ENCODE results near the gene GARS1. TPM values are rescaled to one million over a fixed set of nuclear protein-coding genes. Genes with fewer than 3 reads are reported as not detected.
"Not testable (repeated sequence)": the region's sequence is repeated elsewhere in the genome, so short reads cannot be mapped to it uniquely, and the experiment has no call there.

GARS1 gene
- total RNA-seq, 2 donors from 2014 or later = 35.5 to 72.6 TPM

- no peak for TF ChIP-seq CTCF (IDR thresholded peaks at IDR 0.05)
- Histone ChIP-seq H3K27me3 (no peaks in the 10 kb centered on the region), H3K9me3 (no peaks in the 10 kb centered on the region), H3K27ac (no peak overlapping the region), H3K36me3 (peaks cover 41% of the 10 kb centered on the region), H3K4me1 (no peaks in the 10 kb centered on the region), H3K4me3 (no peak overlapping the region)
- DNase-seq (ENCODE audit: low spot score) = no peak
These were observed 11.5 kb upstream of the GARS1 start for GRCh38 chr7:30583181-30583580.

GRCh38 chr7:30584415-30584814, 10.3 kb upstream of the GARS1 start:
- Histone ChIP-seq H3K27me3 (no peaks in the 10 kb centered on the region), H3K36me3 (peaks cover 37% of the 10 kb centered on the region), H3K4me3 (no peak overlapping the region), H3K27ac (no peak overlapping the region), H3K4me1 (no peaks in the 10 kb centered on the region), H3K9me3 (no peaks in the 10 kb centered on the region)
- no peak for DNase-seq (ENCODE audit: low spot score)
- TF ChIP-seq CTCF (IDR thresholded peaks at IDR 0.05) = no peak

GRCh38 chr7:30584965-30585364, 9.7 kb upstream of the GARS1 start:
- Histone ChIP-seq H3K4me3 (no peak overlapping the region), H3K27me3 (no peaks in the 10 kb centered on the region), H3K36me3 (peaks cover 37% of the 10 kb centered on the region), H3K27ac (no peak overlapping the region), H3K9me3 (no peaks in the 10 kb centered on the region), H3K4me1 (no peaks in the 10 kb centered on the region)
- no peak for DNase-seq (ENCODE audit: low spot score)
- TF ChIP-seq CTCF (IDR thresholded peaks at IDR 0.05) = no peak

- no peaks in the 10 kb centered on the region for H3K27me3 ChIP-seq
- H3K27ac ChIP-seq = no peak overlapping the region
- H3K36me3 ChIP-seq = peaks cover 34% of the 10 kb centered on the region
- H3K9me3 ChIP-seq = no peaks in the 10 kb centered on the region
- no peak overlapping the region for H3K4me3 ChIP-seq
- DNase-seq (ENCODE audit: low spot score) = no peak
- TF ChIP-seq CTCF (IDR thresholded peaks at IDR 0.05) = no peak
- no peaks in the 10 kb centered on the region for H3K4me1 ChIP-seq
These were observed 9.0 kb upstream of the GARS1 start for GRCh38 chr7:30585675-30586074.

- not testable (repeated sequence) for H3K9me3 ChIP-seq; H3K27ac ChIP-seq; H3K4me3 ChIP-seq; H3K27me3 ChIP-seq; DNase-seq (ENCODE audit: low spot score); H3K4me1 ChIP-seq
- H3K36me3 ChIP-seq = peaks cover 22% of the 10 kb centered on the region
These were observed 7.1 kb upstream of the GARS1 start for GRCh38 chr7:30587547-30587946.

GRCh38 chr7:30589111-30589510, 5.6 kb upstream of the GARS1 start:
- Histone ChIP-seq H3K27ac (no peak overlapping the region), H3K4me1 (peaks cover 0 to 11% of the 10 kb centered on the region in 2 donors), H3K9me3 (no peaks in the 10 kb centered on the region), H3K36me3 (peaks cover 14% of the 10 kb centered on the region), H3K27me3 (no peaks in the 10 kb centered on the region), H3K4me3 (no peak overlapping the region)
- no peak for DNase-seq (ENCODE audit: low spot score)
- no peak for TF ChIP-seq CTCF (IDR thresholded peaks at IDR 0.05)

Data from right atrium auricular region (tissue), 2 donors.